Measurements from ENCODE around the gene MAPKBP1. TPM values are rescaled to one million over a fixed set of nuclear protein-coding genes. Genes with fewer than 3 reads are reported as not detected.

Gene MAPKBP1
- total and polyA plus RNA-seq, 3 experiments from 2014 or later: 4.8 to 17.8 (median 16.0) TPM

DNA sequence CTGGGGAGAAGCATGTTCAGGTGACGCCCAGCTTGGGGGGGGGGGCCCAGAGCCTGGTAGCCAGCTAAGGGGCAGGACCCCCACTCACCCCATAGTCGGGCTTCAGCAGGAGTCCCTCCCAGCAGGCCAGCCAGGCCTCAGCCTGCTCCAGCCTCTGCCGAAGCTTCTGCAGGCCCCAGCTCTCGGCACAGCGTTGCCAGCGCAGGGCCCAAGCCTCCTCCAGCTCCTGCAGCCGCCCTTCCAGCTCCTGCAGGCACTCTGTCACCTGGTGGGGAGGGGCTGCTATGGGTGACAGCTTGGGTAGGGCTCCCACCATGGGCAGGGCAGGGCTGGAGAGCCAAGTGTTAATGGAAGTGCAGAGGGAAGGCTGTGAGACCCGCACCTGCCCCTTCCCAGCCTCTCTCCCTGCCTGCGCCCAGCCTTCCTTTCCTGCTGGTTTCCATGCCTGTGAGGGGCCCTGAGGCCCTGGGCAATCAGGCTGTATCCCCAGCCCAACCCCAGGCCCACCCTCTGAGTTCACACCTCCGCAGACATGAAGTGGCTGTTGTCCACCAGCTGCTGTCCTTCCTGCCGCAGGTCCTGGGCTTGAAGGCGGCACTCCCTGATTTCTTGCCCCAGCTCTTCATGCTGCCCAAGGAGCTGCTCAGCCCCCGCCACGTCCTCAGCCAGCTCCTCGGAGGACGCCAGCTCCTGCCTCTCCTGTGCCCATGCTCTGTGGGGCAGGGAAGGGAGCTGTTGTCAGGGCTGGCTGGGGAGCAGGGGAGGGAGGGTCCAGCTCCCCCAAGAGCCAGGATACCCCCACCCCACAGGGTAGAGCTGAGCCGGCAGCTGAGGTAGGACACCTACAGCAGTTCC lies 78.7 kb downstream of the MAPKBP1 start:
- H3K9me3 Mint-ChIP-seq: no peaks in the 10 kb centered on the region
- H3K36me3 ChIP-seq (ENCODE audit: insufficient read depth, low read length): no peaks in the 10 kb centered on the region
- H3K27ac ChIP-seq (ENCODE audit: low read depth, low read length): no peak overlapping the region
- no peaks in the 10 kb centered on the region for H3K9me3 ChIP-seq (ENCODE audit: low read length)
- ChIA-PET CTCF (interaction anchor here (0.5 to 1.5 kb wide), 2 partner anchors 51 to 147 kb away, joined by 3 to 4 read pairs; no protein-coding TSS in a partner anchor), POLR2A (interaction anchor here (0.7 kb wide), 1 partner anchor 50 kb away, joined by 6 read pairs; no protein-coding TSS in a partner anchor)
- H3K4me1 Mint-ChIP-seq: no peaks in the 10 kb centered on the region
- H3K27me3 ChIP-seq (ENCODE audit: insufficient read depth, low read length, poor library complexity, severe bottlenecking): no peaks in the 10 kb centered on the region
- H3K27ac Mint-ChIP-seq: no peak overlapping the region
- peaks cover 0 to 2% of the 10 kb centered on the region in 2 donors for H3K27me3 Mint-ChIP-seq
- H3K4me3 ChIP-seq (ENCODE audit: low read length): no peak overlapping the region
- H3K36me3 Mint-ChIP-seq: peaks cover 0 to 11% (median 0%) of the 10 kb centered on the region in 3 donors
- H3K4me1 ChIP-seq (ENCODE audit: insufficient read depth, low read length): no peaks in the 10 kb centered on the region
- no peak for DNase-seq
- no peak overlapping the region for H3K4me3 Mint-ChIP-seq

DNA sequence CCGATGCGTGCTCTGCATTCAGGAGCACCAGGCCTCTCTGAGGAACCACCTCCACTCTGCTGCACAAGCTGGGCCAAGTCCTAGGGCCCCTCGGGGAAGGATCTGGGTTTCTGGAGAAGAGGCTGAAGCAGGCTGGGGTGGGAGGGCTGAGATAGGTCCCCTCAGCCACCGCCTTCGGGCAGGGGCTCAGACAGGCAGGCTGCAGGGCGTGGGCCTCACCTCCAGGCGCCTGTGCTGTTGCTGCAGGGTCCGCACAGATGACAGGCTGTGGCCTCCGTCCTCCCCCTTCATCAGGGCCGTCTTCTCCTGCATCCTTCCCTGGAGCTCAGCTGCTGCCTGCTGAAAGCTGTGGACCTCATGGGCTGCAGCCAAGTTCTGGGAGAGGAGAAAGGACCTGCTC lies 79.5 kb downstream of the MAPKBP1 start:
- H3K27ac Mint-ChIP-seq: no peak overlapping the region
- no peak for DNase-seq
- ChIA-PET CTCF (no interaction called here), POLR2A (no interaction called here)
- Histone ChIP-seq H3K27me3 (ENCODE audit: insufficient read depth, low read length, poor library complexity, severe bottlenecking) (no peaks in the 10 kb centered on the region), H3K27ac (ENCODE audit: low read depth, low read length) (no peak overlapping the region), H3K4me1 (ENCODE audit: insufficient read depth, low read length) (no peaks in the 10 kb centered on the region), H3K4me3 (ENCODE audit: low read length) (no peak overlapping the region), H3K9me3 (ENCODE audit: low read length) (no peaks in the 10 kb centered on the region), H3K36me3 (ENCODE audit: insufficient read depth, low read length) (no peaks in the 10 kb centered on the region)
- H3K9me3 Mint-ChIP-seq: no peaks in the 10 kb centered on the region
- peaks cover 0 to 2% (median 0%) of the 10 kb centered on the region in 3 donors for H3K36me3 Mint-ChIP-seq
- H3K4me3 Mint-ChIP-seq: no peak overlapping the region
- H3K27me3 Mint-ChIP-seq: peaks cover 0 to 2% of the 10 kb centered on the region in 2 donors
- H3K4me1 Mint-ChIP-seq: no peaks in the 10 kb centered on the region

GRCh38 chr15:41854443-41854842 lies 80.2 kb downstream of the MAPKBP1 start:
- ChIA-PET POLR2A (no interaction called here), CTCF (no interaction called here)
- no peaks in the 10 kb centered on the region for H3K4me1 ChIP-seq (ENCODE audit: insufficient read depth, low read length)

DNA sequence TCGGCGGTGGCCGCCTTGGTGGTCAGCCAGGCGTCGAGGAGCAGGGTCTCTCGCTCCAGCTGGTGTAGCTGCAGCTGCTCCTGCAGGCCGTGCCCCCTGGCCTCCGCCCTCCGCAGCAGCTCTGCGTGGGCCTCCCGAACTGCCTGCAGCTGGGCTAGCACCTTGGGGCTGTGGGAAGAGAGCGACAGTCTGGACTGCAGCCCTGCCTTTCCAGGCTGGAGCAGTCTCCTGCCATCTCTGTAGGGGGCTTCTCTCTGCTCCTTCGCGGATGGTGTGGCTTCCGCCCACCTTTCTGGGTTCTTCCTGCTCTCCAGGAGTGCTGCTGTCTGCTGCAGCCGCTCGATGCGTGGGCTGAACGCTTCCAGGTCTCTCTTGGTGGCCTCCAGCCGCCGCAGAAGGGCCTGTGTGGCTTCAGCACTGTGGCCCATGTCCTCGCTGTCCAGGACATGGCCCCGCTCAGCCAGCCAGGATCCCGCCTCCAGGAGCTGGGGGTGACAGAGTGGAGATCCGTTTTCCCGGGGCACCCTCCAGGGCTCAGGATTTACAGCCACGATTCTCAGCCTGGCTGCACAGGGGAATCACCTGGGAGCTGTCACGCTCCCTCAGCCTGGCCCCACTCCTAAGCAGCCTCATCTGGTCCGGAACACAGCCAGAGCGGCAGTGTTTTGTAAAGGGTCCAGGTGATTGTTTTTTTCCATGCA lies 81.1 kb downstream of the MAPKBP1 start:
- Mint-ChIP-seq H3K27me3 (peaks cover 0 to 2% of the 10 kb centered on the region in 2 donors), H3K4me1 (peaks cover 0 to 4% (median 2%) of the 10 kb centered on the region in 3 donors), H3K27ac (no peak overlapping the region), H3K9me3 (no peaks in the 10 kb centered on the region), H3K36me3 (no peaks in the 10 kb centered on the region), H3K4me3 (no peak overlapping the region)
- no peak for DNase-seq
- H3K27me3 ChIP-seq (ENCODE audit: insufficient read depth, low read length, poor library complexity, severe bottlenecking): no peaks in the 10 kb centered on the region
- ChIA-PET POLR2A (no interaction called here), CTCF (no interaction called here)
- H3K36me3 ChIP-seq (ENCODE audit: insufficient read depth, low read length): no peaks in the 10 kb centered on the region
- no peak overlapping the region for H3K4me3 ChIP-seq (ENCODE audit: low read length)
- no peaks in the 10 kb centered on the region for H3K4me1 ChIP-seq (ENCODE audit: insufficient read depth, low read length)
- no peaks in the 10 kb centered on the region for H3K9me3 ChIP-seq (ENCODE audit: low read length)
- H3K27ac ChIP-seq (ENCODE audit: low read depth, low read length): no peak overlapping the region

More at GRCh38 chr15:41854443-41854842, 80.2 kb downstream of the MAPKBP1 start:
- Histone ChIP-seq H3K27me3 (ENCODE audit: insufficient read depth, low read length, poor library complexity, severe bottlenecking) (no peaks in the 10 kb centered on the region), H3K4me3 (ENCODE audit: low read length) (no peak overlapping the region), H3K36me3 (ENCODE audit: insufficient read depth, low read length) (no peaks in the 10 kb centered on the region), H3K9me3 (ENCODE audit: low read length) (no peaks in the 10 kb centered on the region), H3K27ac (ENCODE audit: low read depth, low read length) (no peak overlapping the region)
- no peaks in the 10 kb centered on the region for H3K36me3 Mint-ChIP-seq
- no peak for DNase-seq
- H3K4me1 Mint-ChIP-seq: no peaks in the 10 kb centered on the region
- H3K27ac Mint-ChIP-seq: no peak overlapping the region
- no peak overlapping the region for H3K4me3 Mint-ChIP-seq
- peaks cover 0 to 2% of the 10 kb centered on the region in 2 donors for H3K27me3 Mint-ChIP-seq
- H3K9me3 Mint-ChIP-seq: no peaks in the 10 kb centered on the region

- H3K27me3 Mint-ChIP-seq: peaks cover 0 to 2% of the 10 kb centered on the region in 2 donors
- Histone ChIP-seq H3K27me3 (ENCODE audit: insufficient read depth, low read length, poor library complexity, severe bottlenecking) (no peaks in the 10 kb centered on the region), H3K27ac (ENCODE audit: low read depth, low read length) (no peak overlapping the region), H3K36me3 (ENCODE audit: insufficient read depth, low read length) (no peaks in the 10 kb centered on the region), H3K4me1 (ENCODE audit: insufficient read depth, low read length) (no peaks in the 10 kb centered on the region), H3K4me3 (ENCODE audit: low read length) (no peak overlapping the region), H3K9me3 (ENCODE audit: low read length) (no peaks in the 10 kb centered on the region)
- no peaks in the 10 kb centered on the region for H3K9me3 Mint-ChIP-seq
- H3K4me3 Mint-ChIP-seq: no peak overlapping the region
- peaks cover 0 to 4% (median 2%) of the 10 kb centered on the region in 3 donors for H3K4me1 Mint-ChIP-seq
- DNase-seq: no peak
- H3K36me3 Mint-ChIP-seq: no peaks in the 10 kb centered on the region
- ChIA-PET POLR2A (no interaction called here), CTCF (no interaction called here)
- H3K27ac Mint-ChIP-seq: peak overlapping the region in 1 of 8 donors; percentile 41
Observed at GRCh38 chr15:41856262-41856661, 82.0 kb downstream of the MAPKBP1 start.

GRCh38 chr15:41856716-41857115 lies 82.4 kb downstream of the MAPKBP1 start:
- H3K4me1 Mint-ChIP-seq: peaks cover 0 to 4% (median 2%) of the 10 kb centered on the region in 3 donors
- no peak for DNase-seq
- H3K27me3 Mint-ChIP-seq: peaks cover 0 to 2% of the 10 kb centered on the region in 2 donors
- no peak overlapping the region for H3K4me3 Mint-ChIP-seq
- H3K27ac ChIP-seq (ENCODE audit: low read depth, low read length): no peak overlapping the region
- H3K27me3 ChIP-seq (ENCODE audit: insufficient read depth, low read length, poor library complexity, severe bottlenecking): no peaks in the 10 kb centered on the region
- POLR2A ChIA-PET: no interaction called here
- no peak overlapping the region for H3K27ac Mint-ChIP-seq
- no peaks in the 10 kb centered on the region for H3K9me3 Mint-ChIP-seq
- CTCF ChIA-PET: no interaction called here
- H3K36me3 Mint-ChIP-seq: no peaks in the 10 kb centered on the region
- H3K4me1 ChIP-seq (ENCODE audit: insufficient read depth, low read length): no peaks in the 10 kb centered on the region
- H3K36me3 ChIP-seq (ENCODE audit: insufficient read depth, low read length): no peaks in the 10 kb centered on the region
- no peaks in the 10 kb centered on the region for H3K9me3 ChIP-seq (ENCODE audit: low read length)
- no peak overlapping the region for H3K4me3 ChIP-seq (ENCODE audit: low read length)

DNA sequence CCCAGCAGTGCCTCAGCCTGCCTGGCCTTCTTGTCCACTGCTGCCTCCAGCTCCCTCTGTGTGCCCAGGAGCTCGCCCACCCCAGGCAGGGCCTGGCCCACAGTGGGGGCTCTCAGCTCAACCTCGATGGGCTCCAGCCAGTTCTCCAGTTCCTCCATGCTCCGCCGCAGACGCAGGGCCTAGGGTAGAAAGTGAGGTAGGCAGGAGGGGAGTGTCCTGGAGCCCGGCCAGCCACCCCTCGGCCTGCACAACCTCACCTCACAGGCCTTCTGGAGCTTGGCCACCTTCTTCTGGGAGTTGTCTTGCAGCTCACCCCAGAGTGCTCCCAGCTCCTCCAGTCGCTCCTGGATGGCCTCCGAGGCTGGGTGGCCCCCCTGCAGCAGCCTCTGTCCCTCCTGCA lies 83.0 kb downstream of the MAPKBP1 start:
- no peak overlapping the region for H3K4me3 ChIP-seq (ENCODE audit: low read length)
- no peaks in the 10 kb centered on the region for H3K36me3 Mint-ChIP-seq
- CTCF ChIA-PET: no interaction called here
- no peaks in the 10 kb centered on the region for H3K27me3 ChIP-seq (ENCODE audit: insufficient read depth, low read length, poor library complexity, severe bottlenecking)
- H3K9me3 Mint-ChIP-seq: no peaks in the 10 kb centered on the region
- H3K27ac ChIP-seq (ENCODE audit: low read depth, low read length): no peak overlapping the region
- no peaks in the 10 kb centered on the region for H3K36me3 ChIP-seq (ENCODE audit: insufficient read depth, low read length)
- no peaks in the 10 kb centered on the region for H3K4me1 ChIP-seq (ENCODE audit: insufficient read depth, low read length)
- H3K4me3 Mint-ChIP-seq: no peak overlapping the region
- no peak overlapping the region for H3K27ac Mint-ChIP-seq
- POLR2A ChIA-PET: no interaction called here
- H3K27me3 Mint-ChIP-seq: peaks cover 0 to 2% of the 10 kb centered on the region in 2 donors
- DNase-seq: no peak
- H3K9me3 ChIP-seq (ENCODE audit: low read length): no peaks in the 10 kb centered on the region
- H3K4me1 Mint-ChIP-seq: peaks cover 0 to 4% (median 2%) of the 10 kb centered on the region in 3 donors

- no peak overlapping the region for H3K27ac ChIP-seq (ENCODE audit: low read depth, low read length)
- ChIA-PET POLR2A (interaction anchor here (0.6 kb wide), 1 partner anchor 296 kb away, joined by 5 read pairs; no protein-coding TSS in a partner anchor), CTCF (interaction anchor here (0.7 kb wide), 1 partner anchor 46 kb away, joined by 3 read pairs; no protein-coding TSS in a partner anchor)
- H3K36me3 ChIP-seq (ENCODE audit: insufficient read depth, low read length): no peaks in the 10 kb centered on the region
- no peak for DNase-seq
- H3K4me3 ChIP-seq (ENCODE audit: low read length): no peak overlapping the region
- Mint-ChIP-seq H3K27ac (no peak overlapping the region), H3K27me3 (peaks cover 0 to 2% of the 10 kb centered on the region in 2 donors), H3K9me3 (no peaks in the 10 kb centered on the region), H3K36me3 (no peaks in the 10 kb centered on the region), H3K4me3 (no peak overlapping the region), H3K4me1 (peaks cover 5 to 9% (median 6%) of the 10 kb centered on the region in 3 donors)
- H3K4me1 ChIP-seq (ENCODE audit: insufficient read depth, low read length): no peaks in the 10 kb centered on the region
- H3K9me3 ChIP-seq (ENCODE audit: low read length): no peaks in the 10 kb centered on the region
- no peaks in the 10 kb centered on the region for H3K27me3 ChIP-seq (ENCODE audit: insufficient read depth, low read length, poor library complexity, severe bottlenecking)
Observed at GRCh38 chr15:41858756-41859155, 84.5 kb downstream of the MAPKBP1 start.

All from CD8-positive, alpha-beta memory T cell (primary cell).